GM23338 (cell line): ENCODE measurements around the gene KIRREL3. TPM values are rescaled to one million over a fixed set of nuclear protein-coding genes. Genes with fewer than 3 reads are reported as not detected.

Experiments
- ATAC-seq: fragments of 200-7000 bp; cut with Tn5 transposase; 3 replicates; pipeline ENCODE4 v1.9.1; 2020
- DNase-seq: peaks from one replicate; pipeline ENCODE4 v3.0.0-alpha.2; 2015; ENCODE audit warnings: low spot score
- H2AFZ ChIP-seq: fragments of 200-600 bp; sonication (generic); 2 replicates; pipeline ENCODE4 v1.8.0; 2016; ENCODE audit warnings: antibody characterized with exemption, mild to moderate bottlenecking, moderate library complexity
- H3F3A ChIP-seq: fragments of 200-600 bp; sonication (generic); replicated peaks from 2 replicates; pipeline ENCODE4 v1.8.0; 2017; ENCODE audit warnings: antibody characterized with exemption, mixed run types, low read depth
- H3K27ac ChIP-seq: fragments of 200-600 bp; sonication (generic); 2 replicates; pipeline ENCODE4 v1.6.1; 2016; ENCODE audit warnings: low read depth
- H3K27me3 ChIP-seq: fragments of 200-600 bp; sonication (generic); 2 replicates; pipeline ENCODE4 v1.8.0; 2016; ENCODE audit warnings: mild to moderate bottlenecking, mixed run types, moderate library complexity; ENCODE audit not compliant: insufficient read depth
- H3K36me3 ChIP-seq: fragments of 200-600 bp; sonication (generic); 2 replicates; pipeline ENCODE4 v1.8.0; 2016; ENCODE audit warnings: mild to moderate bottlenecking; ENCODE audit not compliant: insufficient read depth
- H3K4me1 ChIP-seq: fragments of 200-600 bp; sonication (generic); 2 replicates; pipeline ENCODE4 v1.8.0; 2016; ENCODE audit warnings: mild to moderate bottlenecking, moderate library complexity; ENCODE audit not compliant: insufficient read depth
- H3K4me2 ChIP-seq: fragments of 200-600 bp; sonication (generic); 2 replicates; pipeline ENCODE4 v1.7.1; 2017; ENCODE audit warnings: mixed run types
- H3K4me3 ChIP-seq: fragments of 200-600 bp; sonication (generic); 2 replicates; pipeline ENCODE4 v1.6.1; 2016; ENCODE audit warnings: mixed run types
- H3K79me2 ChIP-seq: fragments of 200-600 bp; sonication (generic); replicated peaks from 2 replicates; pipeline ENCODE4 v1.8.0; 2017; ENCODE audit warnings: mild to moderate bottlenecking; ENCODE audit not compliant: insufficient read depth
- H3K9me2 ChIP-seq: fragments of 200-600 bp; sonication (generic); 2 replicates; pipeline ENCODE4 v1.8.0; 2017; ENCODE audit not compliant: insufficient read depth
- H4K20me1 ChIP-seq: fragments of 200-600 bp; sonication (generic); replicated peaks from 2 replicates; pipeline ENCODE4 v1.8.0; 2017; ENCODE audit warnings: mild to moderate bottlenecking; ENCODE audit not compliant: insufficient read depth
- H3K27ac Mint-ChIP-seq: 2 replicates; pipeline ENCODE4 v1.8.0; 2020; ENCODE audit warnings: inconsistent platforms, mild to moderate bottlenecking, moderate library complexity, mixed read lengths
- H3K27me3 Mint-ChIP-seq: 3 replicates; pipeline ENCODE4 v1.8.0; 2022; ENCODE audit warnings: low read depth, mild to moderate bottlenecking, moderate library complexity, mixed read lengths, inconsistent platforms; ENCODE audit not compliant: insufficient read depth, poor library complexity
- H3K36me3 Mint-ChIP-seq: 3 replicates; pipeline ENCODE4 v1.8.0; 2021; ENCODE audit warnings: low read depth, mild to moderate bottlenecking, inconsistent platforms, moderate library complexity, mixed read lengths
- H3K4me1 Mint-ChIP-seq: 3 replicates; pipeline ENCODE4 v1.8.0; 2020; ENCODE audit warnings: mild to moderate bottlenecking, inconsistent platforms, mixed read lengths
- H3K4me3 Mint-ChIP-seq: 3 replicates; pipeline ENCODE4 v1.8.0; 2021; ENCODE audit warnings: moderate library complexity, mild to moderate bottlenecking, inconsistent platforms, mixed read lengths
- H3K9me3 Mint-ChIP-seq: 3 replicates; pipeline ENCODE4 v1.8.0; 2020; ENCODE audit warnings: moderate library complexity, mild to moderate bottlenecking, inconsistent platforms, mixed read lengths
- EZH2phosphoT487 ChIP-seq: fragments of 200-600 bp; sonication (generic); IDR thresholded peaks from one replicate; pipeline ENCODE4 v1.8.1; 2018; ENCODE audit warnings: antibody characterized with exemption; ENCODE audit not compliant: unreplicated experiment
- JUNB ChIP-seq: IDR thresholded peaks from one replicate; pipeline ENCODE4 v1.6.1; 2016; ENCODE audit warnings: antibody characterized with exemption; ENCODE audit not compliant: unreplicated experiment
- polyA plus RNA-seq: library from polyadenylated mRNA; unstranded; fragments of >200 nt; fragmentation: Nextera tagmentation; extraction: Ambion mirVana; gene quantifications from 2 replicates; pipeline ENCODE4 v1.2.1, GENCODE V29; 2016
- total RNA-seq: library from RNA; depleted of rRNA; stranded (reverse); fragments of >200 nt; shearing (Covaris generic); gene quantifications from 2 replicates; pipeline ENCODE4 v1.2.3, GENCODE V29; 2014
- TF ChIP-seq, protein P1 (sequence below), 2 experiments: fragments of 200-600 bp in 1 of 2; sonication (generic) in 1 of 2; conservative IDR thresholded peaks; 2 replicates each; pipeline versions ENCODE4 v1.5.1 to v1.6.1; 2016 to 2017; ENCODE audit warnings: antibody characterized with exemption in 2 of 2, low read depth in 2 of 2, mild to moderate bottlenecking in 2 of 2, moderate library complexity in 1 of 2
- TF ChIP-seq, protein P2 (sequence below): fragments of 250-450 bp; sonication (Bioruptor Pico); IDR thresholded peaks from 2 replicates; pipeline ENCODE4 v1.5.0; 2020; ENCODE audit warnings: mild to moderate bottlenecking, moderate library complexity

Gene KIRREL3
- total and polyA plus RNA-seq, 2 experiments from 2014 or later = 0.13 to 1.5 TPM

DNA sequence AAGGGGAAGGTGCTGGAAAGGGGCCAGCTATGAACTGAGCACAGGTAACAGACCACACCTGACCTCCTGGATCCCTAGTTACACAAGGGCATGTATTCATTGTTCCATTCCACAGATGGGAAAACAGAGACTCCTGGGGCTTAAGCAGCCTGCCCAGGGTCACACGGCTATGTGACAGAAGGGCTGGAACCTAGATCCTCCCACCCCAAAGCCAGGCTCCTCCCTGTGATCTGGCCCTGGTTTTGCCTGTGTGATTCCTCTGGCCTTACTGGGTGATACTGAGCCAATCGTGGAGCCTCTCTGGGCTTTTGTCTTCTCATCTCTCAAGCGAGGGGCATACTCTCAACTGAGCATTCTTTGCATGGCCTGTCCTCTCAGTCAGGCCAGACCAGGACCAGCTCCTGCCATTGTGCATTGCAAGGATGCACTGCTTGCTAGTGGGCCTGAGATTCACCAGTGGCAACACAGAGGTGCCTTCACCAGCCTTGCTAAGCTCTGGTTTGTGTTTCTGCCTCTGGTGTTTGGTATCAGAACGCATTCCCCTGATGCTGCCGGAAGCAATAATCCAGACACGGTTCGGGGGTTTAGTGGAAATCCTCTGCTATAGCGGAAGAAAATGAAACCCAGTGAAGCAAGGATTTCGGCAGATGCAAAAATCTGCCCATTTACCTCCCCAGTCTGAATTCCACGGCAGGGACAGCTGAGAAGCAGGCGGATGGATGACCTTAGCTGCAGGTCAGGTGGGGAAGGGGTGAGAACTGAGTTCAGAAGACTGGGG lies 418.5 kb downstream of the KIRREL3 start (continued):
- TF ChIP-seq, protein P1, sequence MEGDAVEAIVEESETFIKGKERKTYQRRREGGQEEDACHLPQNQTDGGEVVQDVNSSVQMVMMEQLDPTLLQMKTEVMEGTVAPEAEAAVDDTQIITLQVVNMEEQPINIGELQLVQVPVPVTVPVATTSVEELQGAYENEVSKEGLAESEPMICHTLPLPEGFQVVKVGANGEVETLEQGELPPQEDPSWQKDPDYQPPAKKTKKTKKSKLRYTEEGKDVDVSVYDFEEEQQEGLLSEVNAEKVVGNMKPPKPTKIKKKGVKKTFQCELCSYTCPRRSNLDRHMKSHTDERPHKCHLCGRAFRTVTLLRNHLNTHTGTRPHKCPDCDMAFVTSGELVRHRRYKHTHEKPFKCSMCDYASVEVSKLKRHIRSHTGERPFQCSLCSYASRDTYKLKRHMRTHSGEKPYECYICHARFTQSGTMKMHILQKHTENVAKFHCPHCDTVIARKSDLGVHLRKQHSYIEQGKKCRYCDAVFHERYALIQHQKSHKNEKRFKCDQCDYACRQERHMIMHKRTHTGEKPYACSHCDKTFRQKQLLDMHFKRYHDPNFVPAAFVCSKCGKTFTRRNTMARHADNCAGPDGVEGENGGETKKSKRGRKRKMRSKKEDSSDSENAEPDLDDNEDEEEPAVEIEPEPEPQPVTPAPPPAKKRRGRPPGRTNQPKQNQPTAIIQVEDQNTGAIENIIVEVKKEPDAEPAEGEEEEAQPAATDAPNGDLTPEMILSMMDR (conservative IDR thresholded peaks at IDR 0.05; ENCODE audit: low read depth in 2 of 2) = no peak
- TF ChIP-seq JUNB (no peak), EZH2phosphoT487 (no peak)

DNA sequence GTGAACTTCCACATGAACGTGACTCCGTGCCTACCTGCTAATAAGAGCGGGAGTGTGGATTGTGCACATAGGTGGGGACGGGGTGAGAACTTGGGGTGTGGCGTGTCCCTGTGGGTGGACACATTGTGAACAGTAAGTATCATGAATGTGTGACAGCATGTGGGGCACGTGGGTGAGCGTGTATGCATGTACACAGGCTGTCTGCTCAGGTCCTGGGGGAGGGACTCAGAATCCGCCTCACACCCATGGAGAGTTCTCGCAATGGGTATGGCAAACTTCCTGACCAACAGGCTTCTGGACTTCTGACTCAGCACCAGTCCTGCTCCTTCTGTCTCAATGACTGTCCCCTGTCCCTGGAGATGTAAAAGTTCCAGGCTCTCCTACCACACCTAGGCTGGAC lies 422.1 kb downstream of the KIRREL3 start:
- Histone ChIP-seq H3K4me1 (peaks cover 9% of the 10 kb centered on the region), H2AFZ (no peak overlapping the region), H3K79me2 (no peaks in the 10 kb centered on the region), H3K4me3 (no peak overlapping the region), H4K20me1 (no peaks in the 10 kb centered on the region), H3K27me3 (no peaks in the 10 kb centered on the region), H3K36me3 (no peaks in the 10 kb centered on the region), H3F3A (no peaks in the 10 kb centered on the region), H3K27ac (no peak overlapping the region), H3K9me2 (no peaks in the 10 kb centered on the region), H3K4me2 (no peak overlapping the region)
- Mint-ChIP-seq H3K4me1 (peaks cover 27% of the 10 kb centered on the region), H3K36me3 (no peaks in the 10 kb centered on the region), H3K9me3 (no peaks in the 10 kb centered on the region), H3K27me3 (peaks cover 19% of the 10 kb centered on the region), H3K27ac (no peak overlapping the region), H3K4me3 (no peak overlapping the region)
- no peak for DNase-seq
- no peak for ATAC-seq
- TF ChIP-seq, protein P1 (conservative IDR thresholded peaks at IDR 0.05; ENCODE audit: low read depth in 2 of 2) = no peak
- TF ChIP-seq, protein P2, sequence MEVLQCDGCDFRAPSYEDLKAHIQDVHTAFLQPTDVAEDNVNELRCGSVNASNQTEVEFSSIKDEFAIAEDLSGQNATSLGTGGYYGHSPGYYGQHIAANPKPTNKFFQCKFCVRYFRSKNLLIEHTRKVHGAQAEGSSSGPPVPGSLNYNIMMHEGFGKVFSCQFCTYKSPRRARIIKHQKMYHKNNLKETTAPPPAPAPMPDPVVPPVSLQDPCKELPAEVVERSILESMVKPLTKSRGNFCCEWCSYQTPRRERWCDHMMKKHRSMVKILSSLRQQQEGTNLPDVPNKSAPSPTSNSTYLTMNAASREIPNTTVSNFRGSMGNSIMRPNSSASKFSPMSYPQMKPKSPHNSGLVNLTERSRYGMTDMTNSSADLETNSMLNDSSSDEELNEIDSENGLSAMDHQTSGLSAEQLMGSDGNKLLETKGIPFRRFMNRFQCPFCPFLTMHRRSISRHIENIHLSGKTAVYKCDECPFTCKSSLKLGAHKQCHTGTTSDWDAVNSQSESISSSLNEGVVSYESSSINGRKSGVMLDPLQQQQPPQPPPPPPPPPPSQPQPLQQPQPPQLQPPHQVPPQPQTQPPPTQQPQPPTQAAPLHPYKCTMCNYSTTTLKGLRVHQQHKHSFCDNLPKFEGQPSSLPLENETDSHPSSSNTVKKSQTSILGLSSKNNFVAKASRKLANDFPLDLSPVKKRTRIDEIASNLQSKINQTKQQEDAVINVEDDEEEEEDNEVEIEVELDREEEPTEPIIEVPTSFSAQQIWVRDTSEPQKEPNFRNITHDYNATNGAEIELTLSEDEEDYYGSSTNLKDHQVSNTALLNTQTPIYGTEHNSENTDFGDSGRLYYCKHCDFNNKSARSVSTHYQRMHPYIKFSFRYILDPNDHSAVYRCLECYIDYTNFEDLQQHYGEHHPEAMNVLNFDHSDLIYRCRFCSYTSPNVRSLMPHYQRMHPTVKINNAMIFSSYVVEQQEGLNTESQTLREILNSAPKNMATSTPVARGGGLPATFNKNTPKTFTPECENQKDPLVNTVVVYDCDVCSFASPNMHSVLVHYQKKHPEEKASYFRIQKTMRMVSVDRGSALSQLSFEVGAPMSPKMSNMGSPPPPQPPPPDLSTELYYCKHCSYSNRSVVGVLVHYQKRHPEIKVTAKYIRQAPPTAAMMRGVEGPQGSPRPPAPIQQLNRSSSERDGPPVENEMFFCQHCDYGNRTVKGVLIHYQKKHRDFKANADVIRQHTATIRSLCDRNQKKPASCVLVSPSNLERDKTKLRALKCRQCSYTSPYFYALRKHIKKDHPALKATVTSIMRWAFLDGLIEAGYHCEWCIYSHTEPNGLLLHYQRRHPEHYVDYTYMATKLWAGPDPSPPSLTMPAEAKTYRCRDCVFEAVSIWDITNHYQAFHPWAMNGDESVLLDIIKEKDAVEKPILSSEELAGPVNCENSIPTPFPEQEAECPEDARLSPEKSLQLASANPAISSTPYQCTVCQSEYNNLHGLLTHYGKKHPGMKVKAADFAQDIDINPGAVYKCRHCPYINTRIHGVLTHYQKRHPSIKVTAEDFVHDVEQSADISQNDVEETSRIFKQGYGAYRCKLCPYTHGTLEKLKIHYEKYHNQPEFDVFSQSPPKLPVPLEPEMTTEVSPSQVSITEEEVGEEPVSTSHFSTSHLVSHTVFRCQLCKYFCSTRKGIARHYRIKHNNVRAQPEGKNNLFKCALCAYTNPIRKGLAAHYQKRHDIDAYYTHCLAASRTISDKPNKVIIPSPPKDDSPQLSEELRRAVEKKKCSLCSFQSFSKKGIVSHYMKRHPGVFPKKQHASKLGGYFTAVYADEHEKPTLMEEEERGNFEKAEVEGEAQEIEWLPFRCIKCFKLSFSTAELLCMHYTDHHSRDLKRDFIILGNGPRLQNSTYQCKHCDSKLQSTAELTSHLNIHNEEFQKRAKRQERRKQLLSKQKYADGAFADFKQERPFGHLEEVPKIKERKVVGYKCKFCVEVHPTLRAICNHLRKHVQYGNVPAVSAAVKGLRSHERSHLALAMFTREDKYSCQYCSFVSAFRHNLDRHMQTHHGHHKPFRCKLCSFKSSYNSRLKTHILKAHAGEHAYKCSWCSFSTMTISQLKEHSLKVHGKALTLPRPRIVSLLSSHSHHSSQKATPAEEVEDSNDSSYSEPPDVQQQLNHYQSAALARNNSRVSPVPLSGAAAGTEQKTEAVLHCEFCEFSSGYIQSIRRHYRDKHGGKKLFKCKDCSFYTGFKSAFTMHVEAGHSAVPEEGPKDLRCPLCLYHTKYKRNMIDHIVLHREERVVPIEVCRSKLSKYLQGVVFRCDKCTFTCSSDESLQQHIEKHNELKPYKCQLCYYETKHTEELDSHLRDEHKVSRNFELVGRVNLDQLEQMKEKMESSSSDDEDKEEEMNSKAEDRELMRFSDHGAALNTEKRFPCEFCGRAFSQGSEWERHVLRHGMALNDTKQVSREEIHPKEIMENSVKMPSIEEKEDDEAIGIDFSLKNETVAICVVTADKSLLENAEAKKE = no peak
